Measurements from ENCODE around the gene APBB2. TPM values are rescaled to one million over a fixed set of nuclear protein-coding genes. Genes with fewer than 3 reads are reported as not detected.
A peak's percentile ranks its signal among the peaks of the same experiment; 100 is the strongest.
"Not testable (repeated sequence)": the region's sequence is repeated elsewhere in the genome, so short reads cannot be mapped to it uniquely, and the experiment has no call there.

The APBB2 gene
- total RNA-seq, 4 donors from 2014 or later = 139 to 248 (median 203) TPM

GRCh38 chr4:41050116-41050515 lies 164.2 kb downstream of the APBB2 start:
- TF ChIP-seq EP300 (IDR thresholded peaks at IDR 0.05) (no peak), CTCF (IDR thresholded peaks at IDR 0.05) (no peak), POLR2A (IDR thresholded peaks at IDR 0.05) (no peak)
- H3K4me3 ChIP-seq = no peak overlapping the region
- H3K36me3 ChIP-seq = no peaks in the 10 kb centered on the region
- no peaks in the 10 kb centered on the region for H3K27me3 ChIP-seq
- peak overlapping the region in 2 of 4 donors; percentile 51 to 69 for H3K27ac ChIP-seq
- H3K4me1 ChIP-seq = peaks cover 0 to 19% (median 2%) of the 10 kb centered on the region in 4 donors
- no peak for DNase-seq (ENCODE audit: low spot score in 2 of 2)
- peaks cover 0 to 4% (median 0%) of the 10 kb centered on the region in 4 donors for H3K9me3 ChIP-seq
- 75 to 83% methylated on average over 1 of the region's 1 CpG for WGBS, 2 donors

GRCh38 chr4:41049176-41049575 lies 165.2 kb downstream of the APBB2 start:
- WGBS, 2 donors = 93 to 97% methylated on average over 5 to 14 of the region's 40 CpGs

GRCh38 chr4:41044791-41045190 lies 169.6 kb downstream of the APBB2 start:
- Histone ChIP-seq H3K9me3 (peaks cover 0 to 15% (median 5%) of the 10 kb centered on the region in 4 donors), H3K4me3 (no peak overlapping the region), H3K27me3 (no peaks in the 10 kb centered on the region)

More at GRCh38 chr4:41049176-41049575, 165.2 kb downstream of the APBB2 start:
- peak overlapping the region in 1 of 4 donors; percentile 36 for H3K27ac ChIP-seq
- H3K27me3 ChIP-seq; DNase-seq (ENCODE audit: low spot score in 2 of 2); H3K36me3 ChIP-seq: not testable (repeated sequence)
- peaks cover 0 to 19% (median 2%) of the 10 kb centered on the region in 4 donors for H3K4me1 ChIP-seq
- H3K4me3 ChIP-seq = peak overlapping the region in 1 of 4 donors; percentile 33
- peaks cover 0 to 13% (median 5%) of the 10 kb centered on the region in 4 donors for H3K9me3 ChIP-seq

GRCh38 chr4:41044165-41044564 lies 170.2 kb downstream of the APBB2 start:
- Histone ChIP-seq H3K27me3 (no peaks in the 10 kb centered on the region), H3K4me1 (no peaks in the 10 kb centered on the region), H3K9me3 (peaks cover 0 to 15% (median 5%) of the 10 kb centered on the region in 4 donors), H3K4me3 (no peak overlapping the region), H3K27ac (no peak overlapping the region), H3K36me3 (no peaks in the 10 kb centered on the region)
- no peak for DNase-seq (ENCODE audit: low spot score in 2 of 2)
- TF ChIP-seq POLR2A (IDR thresholded peaks at IDR 0.05) (no peak), EP300 (IDR thresholded peaks at IDR 0.05) (no peak), CTCF (IDR thresholded peaks at IDR 0.05) (no peak)

More at GRCh38 chr4:41044791-41045190, 169.6 kb downstream of the APBB2 start:
- DNase-seq (ENCODE audit: low spot score in 2 of 2) = no peak
- Histone ChIP-seq H3K4me1 (no peaks in the 10 kb centered on the region), H3K36me3 (no peaks in the 10 kb centered on the region), H3K27ac (no peak overlapping the region)
- TF ChIP-seq CTCF (IDR thresholded peaks at IDR 0.05) (no peak), POLR2A (IDR thresholded peaks at IDR 0.05) (no peak), EP300 (IDR thresholded peaks at IDR 0.05) (no peak)

- H3K36me3 ChIP-seq = no peaks in the 10 kb centered on the region
- WGBS, 2 donors = 61 to 68% methylated on average over 2 of the region's 2 CpGs
Measured at GRCh38 chr4:41043465-41043864, 170.9 kb downstream of the APBB2 start.

More at GRCh38 chr4:41043465-41043864, 170.9 kb downstream of the APBB2 start:
- Histone ChIP-seq H3K27me3 (no peaks in the 10 kb centered on the region), H3K27ac (no peak overlapping the region), H3K4me1 (no peaks in the 10 kb centered on the region), H3K4me3 (no peak overlapping the region), H3K9me3 (peaks cover 0 to 15% (median 5%) of the 10 kb centered on the region in 4 donors)
- DNase-seq (ENCODE audit: low spot score in 2 of 2) = no peak
- TF ChIP-seq CTCF (IDR thresholded peaks at IDR 0.05) = no peak
- TF ChIP-seq EP300 (IDR thresholded peaks at IDR 0.05) = no peak
- TF ChIP-seq POLR2A (IDR thresholded peaks at IDR 0.05) = no peak

Measured in tibial nerve (tissue), 4 donors.